OCI-LY3 (cell line): ENCODE results near the gene PHF23.
A peak's percentile ranks its signal among the peaks of the same experiment; 100 is the strongest.

Experiments
- H2AFZ ChIP-seq: fragments of 200-600, 300-600 bp; shearing (Covaris generic); 2 replicates; pipeline ENCODE4 v1.6.0; 2014; ENCODE audit warnings: antibody characterized with exemption, low read depth, low read length
- H3K27ac ChIP-seq: fragments of 200-600, 300-600 bp; sonication (generic); 2 replicates; pipeline ENCODE4 v1.5.1; 2014; ENCODE audit warnings: mild to moderate bottlenecking, low read length, moderate library complexity, mixed read lengths
- H3K27me3 ChIP-seq: fragments of 200-600, 300-600 bp; sonication (generic); 2 replicates; pipeline ENCODE4 v1.6.1; 2014; ENCODE audit warnings: low read depth, low read length, mixed read lengths
- H3K36me3 ChIP-seq: fragments of 200-600, 300-600 bp; sonication (generic); replicated peaks from 2 replicates; pipeline ENCODE3; 2014; ENCODE audit warnings: low read depth, low read length, mixed read lengths
- H3K4me1 ChIP-seq: fragments of 300-600, 200-600 bp; sonication (generic); 2 replicates; pipeline ENCODE4 v1.6.1; 2014; ENCODE audit warnings: low read length, mixed read lengths
- H3K4me2 ChIP-seq: fragments of 200-600, 300-600 bp; sonication (generic); 2 replicates; pipeline ENCODE4 v1.6.1; 2014; ENCODE audit warnings: low read length, mixed read lengths
- H3K4me3 ChIP-seq: fragments of 300-600, 200-600 bp; sonication (generic); 2 replicates; pipeline ENCODE4 v1.5.1; 2014; ENCODE audit warnings: antibody characterized with exemption, mild to moderate bottlenecking, low read length, moderate library complexity
- H3K79me2 ChIP-seq: fragments of 300-600, 200-600 bp; shearing (Covaris generic); 2 replicates; pipeline ENCODE4 v1.6.1; 2014; ENCODE audit warnings: mild to moderate bottlenecking, low read length, mixed read lengths
- H3K9ac ChIP-seq: fragments of 300-600, 200-600 bp; shearing (Covaris generic); 2 replicates; pipeline ENCODE4 v1.6.0; 2014; ENCODE audit warnings: mild to moderate bottlenecking, low read length, moderate library complexity
- H3K9me3 ChIP-seq: fragments of 200-600, 300-600 bp; shearing (Covaris generic); 2 replicates; pipeline ENCODE4 v1.6.1; 2014; ENCODE audit warnings: low read length, mixed read lengths; ENCODE audit not compliant: insufficient read depth
- H4K20me1 ChIP-seq: fragments of 200-600, 300-600 bp; sonication (generic); 2 replicates; pipeline ENCODE4 v1.6.1; 2016; ENCODE audit warnings: low read length, mixed read lengths; ENCODE audit not compliant: insufficient read depth
- EZH2phosphoT487 ChIP-seq: fragments of 200-600 bp; shearing (Covaris generic); IDR thresholded peaks from 2 replicates; pipeline ENCODE4 v1.6.1; 2018; ENCODE audit warnings: antibody characterized with exemption, mixed run types, low read depth
- TF ChIP-seq, protein P1 (sequence below): fragments of 200-600, 300-600 bp; sonication (generic); IDR thresholded peaks from 2 replicates; pipeline ENCODE4 v1.5.1; 2014; ENCODE audit warnings: antibody characterized with exemption, low read length, low read depth

PHF23 gene

DNA sequence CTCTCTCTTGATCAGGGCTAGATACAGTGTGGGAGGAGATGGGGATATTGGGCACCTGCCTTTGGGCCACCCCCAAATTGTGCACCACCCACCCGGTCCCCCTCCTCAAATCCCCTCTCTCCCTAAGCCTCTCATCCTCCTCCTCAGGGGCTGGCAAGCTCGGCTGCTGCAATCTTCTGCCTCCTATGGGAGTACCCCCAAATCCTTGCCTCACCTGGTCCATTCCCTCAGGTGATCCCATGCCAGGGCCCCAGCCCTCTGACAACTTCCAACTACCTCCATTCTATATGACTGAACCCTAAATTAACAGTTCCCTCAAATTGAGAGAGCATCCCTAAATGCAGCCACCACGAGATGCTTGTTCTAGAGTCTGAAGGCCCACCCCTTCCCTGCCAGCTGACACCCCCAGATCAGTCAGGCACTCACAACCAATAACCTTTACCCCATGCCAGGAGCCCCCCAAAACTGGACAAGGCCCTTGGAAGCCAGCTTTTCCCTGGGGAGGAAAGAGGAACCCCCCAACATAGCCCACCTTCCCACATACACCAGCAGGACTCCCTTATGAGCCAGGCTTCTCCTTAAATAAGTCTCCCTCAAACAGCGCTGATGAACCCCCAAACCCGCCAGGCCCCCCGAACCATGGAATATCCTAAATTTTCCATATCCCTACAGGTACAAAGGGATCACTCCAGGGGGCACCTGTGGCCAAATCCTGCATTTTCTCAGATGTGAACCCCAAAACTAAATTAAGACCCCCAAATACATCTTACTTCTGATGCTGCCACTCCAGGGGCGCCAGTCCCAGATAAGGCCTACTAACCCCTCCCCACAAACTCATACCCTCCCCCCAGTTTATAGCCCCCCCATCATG is 22.8 kb downstream of the PHF23 start:
- Histone ChIP-seq H3K9ac (peak overlapping the region; percentile 65; the same call in 1 of the 2 replicates), H4K20me1 (no peaks in the 10 kb centered on the region), H3K36me3 (no peaks in the 10 kb centered on the region), H2AFZ (no peak overlapping the region), H3K4me1 (peaks cover 44% of the 10 kb centered on the region), H3K4me3 (peak overlapping the region; percentile 79), H3K27ac (no peak overlapping the region), H3K9me3 (no peaks in the 10 kb centered on the region), H3K4me2 (peak overlapping the region; percentile 94), H3K27me3 (no peaks in the 10 kb centered on the region), H3K79me2 (0 out of 2 replicates have a peak, but pooled peaks cover 4% of the 10 kb centered on the region)
- TF ChIP-seq EZH2phosphoT487, result no peak
- TF ChIP-seq, protein P1, sequence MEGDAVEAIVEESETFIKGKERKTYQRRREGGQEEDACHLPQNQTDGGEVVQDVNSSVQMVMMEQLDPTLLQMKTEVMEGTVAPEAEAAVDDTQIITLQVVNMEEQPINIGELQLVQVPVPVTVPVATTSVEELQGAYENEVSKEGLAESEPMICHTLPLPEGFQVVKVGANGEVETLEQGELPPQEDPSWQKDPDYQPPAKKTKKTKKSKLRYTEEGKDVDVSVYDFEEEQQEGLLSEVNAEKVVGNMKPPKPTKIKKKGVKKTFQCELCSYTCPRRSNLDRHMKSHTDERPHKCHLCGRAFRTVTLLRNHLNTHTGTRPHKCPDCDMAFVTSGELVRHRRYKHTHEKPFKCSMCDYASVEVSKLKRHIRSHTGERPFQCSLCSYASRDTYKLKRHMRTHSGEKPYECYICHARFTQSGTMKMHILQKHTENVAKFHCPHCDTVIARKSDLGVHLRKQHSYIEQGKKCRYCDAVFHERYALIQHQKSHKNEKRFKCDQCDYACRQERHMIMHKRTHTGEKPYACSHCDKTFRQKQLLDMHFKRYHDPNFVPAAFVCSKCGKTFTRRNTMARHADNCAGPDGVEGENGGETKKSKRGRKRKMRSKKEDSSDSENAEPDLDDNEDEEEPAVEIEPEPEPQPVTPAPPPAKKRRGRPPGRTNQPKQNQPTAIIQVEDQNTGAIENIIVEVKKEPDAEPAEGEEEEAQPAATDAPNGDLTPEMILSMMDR, result no peak

GRCh38 chr17:7215652-7216180 is 23.5 kb downstream of the PHF23 start:
- no peak overlapping the region for H3K9ac ChIP-seq
- no peak overlapping the region for H3K4me3 ChIP-seq
- peaks cover 44% of the 10 kb centered on the region for H3K4me1 ChIP-seq

GRCh38 chr17:7215136-7215638 is 24.1 kb downstream of the PHF23 start:
- peaks cover 40% of the 10 kb centered on the region for H3K4me1 ChIP-seq
- TF ChIP-seq EZH2phosphoT487, result no peak
- TF ChIP-seq, protein P1, result no peak
- peak overlapping the region; percentile 86 for H3K4me2 ChIP-seq
- peak overlapping the region; percentile 81 for H3K4me3 ChIP-seq
- H3K27me3 ChIP-seq, result no peaks in the 10 kb centered on the region
- H3K9ac ChIP-seq, result no peak overlapping the region
- 0 out of 2 replicates have a peak, but pooled peaks cover under 1% of the 10 kb centered on the region for H3K79me2 ChIP-seq
- H2AFZ ChIP-seq, result no peak overlapping the region
- no peaks in the 10 kb centered on the region for H3K36me3 ChIP-seq
- no peak overlapping the region for H3K27ac ChIP-seq
- no peaks in the 10 kb centered on the region for H3K9me3 ChIP-seq
- no peaks in the 10 kb centered on the region for H4K20me1 ChIP-seq

More at GRCh38 chr17:7215652-7216180, 23.5 kb downstream of the PHF23 start:
- no peaks in the 10 kb centered on the region for H3K36me3 ChIP-seq
- H4K20me1 ChIP-seq, result no peaks in the 10 kb centered on the region
- TF ChIP-seq, protein P1, result no peak
- no peak for TF ChIP-seq EZH2phosphoT487
- H3K9me3 ChIP-seq, result no peaks in the 10 kb centered on the region
- peak overlapping the region; percentile 86; the same call in 1 of the 2 replicates for H3K4me2 ChIP-seq
- no peak overlapping the region for H2AFZ ChIP-seq
- 0 out of 2 replicates have a peak, but pooled peaks cover 4% of the 10 kb centered on the region for H3K79me2 ChIP-seq
- H3K27me3 ChIP-seq, result no peaks in the 10 kb centered on the region
- H3K27ac ChIP-seq, result no peak overlapping the region
